Left hindlimb (tissue), 1 donor: Measurements from ENCODE around the gene BBS5.
A peak's percentile ranks its signal among the peaks of the same experiment; 100 is the strongest.
"Not testable (repeated sequence)": the region's sequence is repeated elsewhere in the genome, so short reads cannot be mapped to it uniquely, and the experiment has no call there.

Experiments
- DNase-seq: peaks from one replicate; pipeline ENCODE4 v3.0.0-alpha.2; 2018

Gene BBS5

GRCh38 chr2:169490834-169491233 is 11.5 kb downstream of the BBS5 start:
- DNase-seq, result no peak

- DNase-seq, result no peak
Measured at GRCh38 chr2:169491378-169491777, 12.1 kb downstream of the BBS5 start.

- no peak for DNase-seq
Measured at GRCh38 chr2:169493360-169493759, 14.1 kb downstream of the BBS5 start.

- DNase-seq, result no peak
Measured at GRCh38 chr2:169495310-169495928, 16.1 kb downstream of the BBS5 start.

- DNase-seq, result no peak
Measured at GRCh38 chr2:169504651-169505050, 25.4 kb downstream of the BBS5 start.

GRCh38 chr2:169507698-169508097 is 28.4 kb downstream of the BBS5 start:
- DNase-seq, result no peak

- no peak for DNase-seq
Measured at GRCh38 chr2:169509298-169509885, 30.1 kb downstream of the BBS5 start, which contains the start of gene KLHL41. Gene KLHL41 (plus strand): TSS chr2:169509702. CDS start chr2:169509779, 77 bp downstream.

- no peak for DNase-seq
Measured at GRCh38 chr2:169509955-169510354, 30.7 kb downstream of the BBS5 start.

GRCh38 chr2:169510496-169510895 is 31.2 kb downstream of the BBS5 start:
- DNase-seq, result no peak

- no peak for DNase-seq
Measured at GRCh38 chr2:169511818-169512217, 32.5 kb downstream of the BBS5 start.

GRCh38 chr2:169512525-169512924 is 33.2 kb downstream of the BBS5 start:
- no peak for DNase-seq

- no peak for DNase-seq
Measured at GRCh38 chr2:169513094-169513493, 33.8 kb downstream of the BBS5 start.

- DNase-seq, result peak; percentile 41
Measured at GRCh38 chr2:169513926-169514325, 34.6 kb downstream of the BBS5 start.

- not testable (repeated sequence) for DNase-seq
Measured at GRCh38 chr2:169514758-169515157, 35.5 kb downstream of the BBS5 start.

- DNase-seq, result not testable (repeated sequence)
Measured at GRCh38 chr2:169516488-169516995, 37.2 kb downstream of the BBS5 start.

GRCh38 chr2:169520896-169521295 is 41.6 kb downstream of the BBS5 start:
- no peak for DNase-seq

- no peak for DNase-seq
Measured at GRCh38 chr2:169523681-169524080, 44.4 kb downstream of the BBS5 start.

- DNase-seq, result no peak
Measured at GRCh38 chr2:169525434-169525833, 46.1 kb downstream of the BBS5 start.

GRCh38 chr2:169526451-169526850 is 47.2 kb downstream of the BBS5 start:
- DNase-seq, result no peak

GRCh38 chr2:169528271-169528701 is 49.0 kb downstream of the BBS5 start:
- peak; percentile 31 for DNase-seq

- DNase-seq, result not testable (repeated sequence)
Measured at GRCh38 chr2:169539460-169539859, 60.2 kb downstream of the BBS5 start.

GRCh38 chr2:169540146-169540545 is 60.9 kb downstream of the BBS5 start:
- DNase-seq, result no peak

- DNase-seq, result no peak
Measured at GRCh38 chr2:169542433-169542832, 63.1 kb downstream of the BBS5 start.

- no peak for DNase-seq
Measured at GRCh38 chr2:169546756-169547155, 67.5 kb downstream of the BBS5 start.
